HepG2 (cell line): ENCODE data around the gene ZC3H7B. TPM values are rescaled to one million over a fixed set of nuclear protein-coding genes. Genes with fewer than 3 reads are reported as not detected.

Experiments
- ATAC-seq: fragments of 200-7000 bp; cut with Tn5 transposase; 3 replicates; pipeline ENCODE4 v1.9.1; 2020; ENCODE audit warnings: mild to moderate bottlenecking, moderate library complexity
- BruUV-seq: library from RNA; stranded (reverse); fragments of 400-500 nt; replicated peaks from 2 replicates; lab custom pipeline; 2021; lab: Mats Ljungman, UMichigan
- CTCF ChIA-PET: fragments of 300-600 bp; formaldehyde crosslinking; extraction: SDS; loops from one replicate; lab custom pipeline; 2021; ENCODE audit warnings: low total read pairs, inconsistent platforms, low intra/inter-chr PET ratio; lab: Yijun Ruan, JAX
- POLR2A ChIA-PET: fragments of 350-600 bp; sonication (Branson Sonifier 250); formaldehyde crosslinking; loops from one replicate; lab custom pipeline; 2020; ENCODE audit warnings: antibody characterized with exemption, inconsistent platforms; lab: Yijun Ruan, JAX
- DNase-seq: peaks from one replicate; pipeline ENCODE4 v3.0.0-alpha.2; 2015; ENCODE audit warnings: low spot score
- FAIRE-seq: peaks from 3 replicates; lab custom pipeline; 2011; peaks lifted over from hg19 to GRCh38; lab: Jason Lieb, UNC
- H2AFZ ChIP-seq: one replicate; pipeline ENCODE4 v1.6.1; 2011; ENCODE audit warnings: low read length, inconsistent platforms
- H3K27ac ChIP-seq: fragments of 300-600 bp; 3 replicates; pipeline ENCODE4 v1.8.0; 2011; ENCODE audit warnings: mixed run types, mild to moderate bottlenecking, mixed read lengths, low read length, inconsistent platforms; ENCODE audit not compliant: insufficient read depth; ENCODE audit errors: extremely low read length
- H3K27me3 ChIP-seq, 2 experiments: fragments of 200-600 bp in 1 of 2; 2 replicates in 1 of 2; 3 replicates in 1 of 2; pipeline versions ENCODE4 v1.6.0 to v1.8.0; 2011; ENCODE audit warnings: low read length in 2 of 2, mild to moderate bottlenecking in 2 of 2, moderate library complexity in 2 of 2, inconsistent platforms in 1 of 2; ENCODE audit not compliant: insufficient read depth in 2 of 2, control insufficient read depth in 1 of 2
- H3K36me3 ChIP-seq, 2 experiments: fragments of 200-600 bp in 1 of 2; replicated peaks in 1 of 2; 2 replicates in 1 of 2; 3 replicates in 1 of 2; pipeline versions ENCODE4 v1.5.1 to v1.8.0; 2011; ENCODE audit warnings: low read length in 2 of 2, inconsistent platforms in 1 of 2; ENCODE audit not compliant: insufficient read depth in 2 of 2, control insufficient read depth in 1 of 2
- H3K4me1 ChIP-seq: 2 replicates; pipeline ENCODE4 v1.5.1; 2012; ENCODE audit warnings: low read length, inconsistent platforms; ENCODE audit not compliant: insufficient read depth
- H3K4me2 ChIP-seq: 2 replicates; pipeline ENCODE4 v1.6.0; 2011; ENCODE audit warnings: low read depth, low read length, inconsistent platforms
- H3K4me3 ChIP-seq, 3 experiments: fragments of 200-600 bp in 1 of 3; sonication (generic), shearing (Covaris generic) in 1 of 3; replicated peaks in 1 of 3; 2 replicates each; pipeline ENCODE4 v1.5.1; 2011 to 2016; ENCODE audit warnings: low read length in 3 of 3, inconsistent platforms in 2 of 3, low read depth in 2 of 3, mild to moderate bottlenecking in 2 of 3, control low read depth in 1 of 3, mixed read lengths in 1 of 3; ENCODE audit not compliant: insufficient read depth in 1 of 3
- H3K79me2 ChIP-seq: one replicate; pipeline ENCODE4 v1.6.1; 2011; ENCODE audit warnings: low read length, inconsistent platforms; ENCODE audit not compliant: insufficient read depth
- H3K9ac ChIP-seq: 2 replicates; pipeline ENCODE4 v1.6.0; 2011; ENCODE audit warnings: mild to moderate bottlenecking, low read depth, low read length, inconsistent platforms; ENCODE audit not compliant: insufficient read depth
- H3K9me3 ChIP-seq: 2 replicates; pipeline ENCODE4 v1.5.1; 2012; ENCODE audit warnings: mild to moderate bottlenecking, low read length
- H4K20me1 ChIP-seq: 2 replicates; pipeline ENCODE4 v1.6.0; 2011; ENCODE audit warnings: inconsistent platforms, mild to moderate bottlenecking, low read length, moderate library complexity; ENCODE audit not compliant: insufficient read depth
- ADNP ChIP-seq: sonication (generic); formaldehyde crosslinking; IDR thresholded peaks from 2 replicates; pipeline ENCODE4 v1.4.0; 2020; ENCODE audit warnings: missing genetic modification reagents
- AKNA ChIP-seq: sonication (generic); formaldehyde crosslinking; IDR thresholded peaks from 2 replicates; pipeline ENCODE4 v1.4.0; 2020; ENCODE audit warnings: missing genetic modification reagents, borderline replicate concordance
- PAF1 ChIP-seq: IDR thresholded peaks from 2 replicates; pipeline ENCODE4 v1.6.1; 2016; ENCODE audit warnings: missing genetic modification reagents, missing compliant biosample characterization
- SKI ChIP-seq: fragments of 450-650 bp; IDR thresholded peaks from one replicate; pipeline ENCODE4 v1.6.1; 2018; ENCODE audit warnings: mild to moderate bottlenecking; ENCODE audit not compliant: partially characterized antibody
- TCF7 ChIP-seq: sonication (generic); IDR thresholded peaks from 2 replicates; pipeline ENCODE4 v1.6.1; 2016; ENCODE audit warnings: antibody characterized with exemption, low read depth
- TRIM24 ChIP-seq: sonication (generic); formaldehyde crosslinking; IDR thresholded peaks from 2 replicates; pipeline ENCODE4 v1.8.0; 2022; ENCODE audit warnings: mild to moderate bottlenecking, missing genetic modification reagents
- ZBTB25 ChIP-seq: IDR thresholded peaks from 2 replicates; pipeline ENCODE4 v1.6.1; 2018; ENCODE audit warnings: missing genetic modification reagents
- ZNF136 ChIP-seq: sonication (generic); formaldehyde crosslinking; IDR thresholded peaks from 2 replicates; pipeline ENCODE4 v1.8.1; 2022; ENCODE audit warnings: low read depth, mild to moderate bottlenecking, moderate library complexity, missing genetic modification reagents
- ZNF44 ChIP-seq: sonication (generic); formaldehyde crosslinking; IDR thresholded peaks from 2 replicates; pipeline ENCODE4 v1.5.1; 2020; ENCODE audit warnings: mild to moderate bottlenecking, missing genetic modification reagents
- ZNF580 ChIP-seq: IDR thresholded peaks from 2 replicates; pipeline ENCODE4 v1.6.1; 2016; ENCODE audit warnings: low read depth, borderline replicate concordance
- whole genome bisulfite sequencing: methylation state at CpG from one replicate; pipeline ENCODE4 v1.1.6; 2017; ENCODE audit warnings: low lambda C conversion rate; 5-methylcytosine and 5-hydroxymethylcytosine counted together
- in situ Hi-C: cut with HindIII; loops from 2 replicates; pipeline ENCODE4 v1.10.0; 2017; ENCODE audit warnings: low pct_unique_long_range_greater_than_20kb; ENCODE audit not compliant: extremely low pct_ligation_motif_present
- intact Hi-C: fragments of 100-400 bp; cut with micrococcal nuclease; formaldehyde crosslinking; loops from one replicate; pipeline ENCODE4 v1.10.0; 2022; ENCODE audit not compliant: unreplicated experiment
- polyA plus RNA-seq, 8 experiments: library from polyadenylated mRNA; depleted of rRNA in 3 of 8; stranded (reverse) in 7 of 8; unstranded in 1 of 8; fragments of >200 nt; fragmentation: Illumina TruSeq in 4 of 8; extraction: Trizol in 4 of 8; gene quantifications; 2 replicates each; pipeline versions ENCODE4 v1.2.1 to v1.2.3, GENCODE V29; 2011 to 2016; ENCODE audit warnings: low read depth in 4 of 8, missing spikeins in 1 of 8, mixed read lengths in 1 of 8; ENCODE audit not compliant: insufficient read depth in 1 of 8
- total RNA-seq, 5 experiments: library from RNA; depleted of rRNA; stranded (reverse); fragments of >200 nt; fragmentation: Illumina TruSeq; extraction: Trizol; gene quantifications; 2 replicates each; pipeline ENCODE4 v1.2.3, GENCODE V29; 2016; ENCODE audit warnings: low read depth in 1 of 5

The ZC3H7B gene
- total and polyA plus RNA-seq, 2 of the 13 experiments (the other 11 are each of a cell fraction or from before 2014, with no cell fraction given): 26.4 to 37.2 TPM

DNA sequence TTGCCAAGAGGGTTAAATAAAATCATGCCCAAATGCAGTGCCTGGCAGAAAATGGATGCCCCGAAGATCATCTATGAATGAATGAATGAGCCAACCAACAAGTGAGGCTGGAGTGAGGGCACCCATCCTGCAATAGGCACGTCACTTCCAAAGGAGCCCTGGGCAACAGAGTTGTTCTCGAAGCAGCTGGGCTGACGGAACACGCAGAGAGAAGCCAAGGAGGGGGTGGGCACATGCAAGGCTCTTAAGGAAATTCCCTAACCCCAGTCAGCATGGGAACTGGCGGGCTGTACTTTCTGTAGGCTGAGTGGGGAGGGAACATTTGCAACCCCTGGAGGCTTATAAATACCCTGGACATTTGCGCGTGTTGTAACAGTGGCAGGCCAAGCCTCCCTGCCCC, 49.0 kb upstream of the ZC3H7B start (continued):
- TF ChIP-seq AKNA (CRISPR knock-in tag) (no peak), TCF7 (no peak)

DNA sequence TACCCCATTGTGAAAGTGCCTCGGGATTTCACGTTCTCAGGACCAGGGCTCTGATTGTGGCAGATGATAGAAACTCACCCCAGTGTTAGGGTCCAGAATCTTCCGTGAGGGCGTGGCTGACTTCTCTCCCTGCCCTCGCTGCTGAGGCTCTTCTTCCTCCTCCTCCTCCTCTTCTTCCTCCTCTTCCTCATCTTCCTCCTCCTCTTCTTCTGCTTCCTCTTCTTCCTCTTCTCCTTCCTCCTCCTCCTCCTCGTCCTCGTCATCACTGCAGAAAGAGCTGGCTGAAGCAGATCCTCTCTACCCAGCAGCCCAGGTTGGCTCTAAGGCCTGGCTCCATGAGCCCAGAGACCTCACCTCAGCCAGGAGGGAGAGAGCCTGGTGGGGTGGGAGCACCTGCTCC, 47.1 kb upstream of the ZC3H7B start:
- Histone ChIP-seq H3K27ac (no peak overlapping the region), H2AFZ (no peak overlapping the region), H3K4me1 (no peaks in the 10 kb centered on the region), H3K4me3 (no peak overlapping the region), H4K20me1 (no peaks in the 10 kb centered on the region), H3K4me2 (no peak overlapping the region), H3K79me2 (no peaks in the 10 kb centered on the region), H3K36me3 (peaks cover 48 to 88% of the 10 kb centered on the region in 2 experiments), H3K9ac (no peak overlapping the region), H3K9me3 (no peaks in the 10 kb centered on the region), H3K27me3 (no peaks in the 10 kb centered on the region)
- POLR2A ChIA-PET: no interaction called here
- no peak for FAIRE-seq
- WGBS: 96% methylated on average over 7 of the region's 7 CpGs
- in situ Hi-C loops: no loop called here
- no peak for ATAC-seq
- intact Hi-C loops: no loop called here
- CTCF ChIA-PET: no interaction called here
- no peak for DNase-seq
- BruUV-seq: no TSS peak
- TF ChIP-seq PAF1 (CRISPR knock-in tag) (no peak), ZNF580 (CRISPR knock-in tag) (no peak), ZNF136 (CRISPR knock-in tag) (no peak), ZNF44 (CRISPR knock-in tag) (no peak), ADNP (CRISPR knock-in tag) (no peak), ZBTB25 (no peak), TRIM24 (no peak), SKI (no peak)
